HG02973 (cell line): ENCODE measurements around the gene SLC47A2.
A peak's percentile ranks its signal among the peaks of the same experiment; 100 is the strongest.
"Not testable (repeated sequence)": the region's sequence is repeated elsewhere in the genome, so short reads cannot be mapped to it uniquely, and the experiment has no call there.

Experiments used
- ATAC-seq: cut with Tn5 transposase; IDR thresholded peaks from one replicate; pipeline ENCODE4 v1.9.1; 2021; ENCODE audit warnings: moderate library complexity; ENCODE audit not compliant: unreplicated experiment

SLC47A2 gene

GRCh38 chr17:19672009-19672750, 44.2 kb downstream of the SLC47A2 start:
- ATAC-seq, result no peak

GRCh38 chr17:19671433-19671832, 45.0 kb downstream of the SLC47A2 start:
- ATAC-seq, result no peak

GRCh38 chr17:19670908-19671307, 45.5 kb downstream of the SLC47A2 start:
- no peak for ATAC-seq

GRCh38 chr17:19669680-19670079, 46.7 kb downstream of the SLC47A2 start:
- ATAC-seq, result not testable (repeated sequence)

- ATAC-seq, result no peak
Observed at GRCh38 chr17:19664821-19665181, 51.6 kb downstream of the SLC47A2 start.

- ATAC-seq, result no peak
Observed at GRCh38 chr17:19664136-19664820, 52.1 kb downstream of the SLC47A2 start.

GRCh38 chr17:19663097-19663496, 53.3 kb downstream of the SLC47A2 start:
- ATAC-seq, result no peak

GRCh38 chr17:19661121-19661520, 55.3 kb downstream of the SLC47A2 start:
- no peak for ATAC-seq

- ATAC-seq, result no peak
Observed at GRCh38 chr17:19660219-19660870, 56.0 kb downstream of the SLC47A2 start.

- no peak for ATAC-seq
Observed at GRCh38 chr17:19659366-19660177, 56.8 kb downstream of the SLC47A2 start.

- ATAC-seq, result no peak
Observed at GRCh38 chr17:19656851-19657581, 59.4 kb downstream of the SLC47A2 start.

GRCh38 chr17:19656336-19656735, 60.0 kb downstream of the SLC47A2 start:
- no peak for ATAC-seq

GRCh38 chr17:19654896-19655295, 61.5 kb downstream of the SLC47A2 start:
- ATAC-seq, result no peak

GRCh38 chr17:19654342-19654886, 62.0 kb downstream of the SLC47A2 start:
- no peak for ATAC-seq

GRCh38 chr17:19652595-19652994, 63.8 kb downstream of the SLC47A2 start:
- ATAC-seq, result no peak

- no peak for ATAC-seq
Observed at GRCh38 chr17:19651451-19652238, 64.7 kb downstream of the SLC47A2 start.

GRCh38 chr17:19650826-19651225, 65.6 kb downstream of the SLC47A2 start:
- ATAC-seq, result no peak

- ATAC-seq, result no peak
Observed at GRCh38 chr17:19649274-19649541, 67.2 kb downstream of the SLC47A2 start.

- ATAC-seq, result peak; percentile 91
Observed at GRCh38 chr17:19648475-19649273, 67.7 kb downstream of the SLC47A2 start, which contains the start of gene ALDH3A2. Gene ALDH3A2, plus strand, starts transcription at chr17:19648751. Its CDS starts 221 bp downstream, at chr17:19648972.
